ENCODE results near the gene C10orf90.

DNA sequence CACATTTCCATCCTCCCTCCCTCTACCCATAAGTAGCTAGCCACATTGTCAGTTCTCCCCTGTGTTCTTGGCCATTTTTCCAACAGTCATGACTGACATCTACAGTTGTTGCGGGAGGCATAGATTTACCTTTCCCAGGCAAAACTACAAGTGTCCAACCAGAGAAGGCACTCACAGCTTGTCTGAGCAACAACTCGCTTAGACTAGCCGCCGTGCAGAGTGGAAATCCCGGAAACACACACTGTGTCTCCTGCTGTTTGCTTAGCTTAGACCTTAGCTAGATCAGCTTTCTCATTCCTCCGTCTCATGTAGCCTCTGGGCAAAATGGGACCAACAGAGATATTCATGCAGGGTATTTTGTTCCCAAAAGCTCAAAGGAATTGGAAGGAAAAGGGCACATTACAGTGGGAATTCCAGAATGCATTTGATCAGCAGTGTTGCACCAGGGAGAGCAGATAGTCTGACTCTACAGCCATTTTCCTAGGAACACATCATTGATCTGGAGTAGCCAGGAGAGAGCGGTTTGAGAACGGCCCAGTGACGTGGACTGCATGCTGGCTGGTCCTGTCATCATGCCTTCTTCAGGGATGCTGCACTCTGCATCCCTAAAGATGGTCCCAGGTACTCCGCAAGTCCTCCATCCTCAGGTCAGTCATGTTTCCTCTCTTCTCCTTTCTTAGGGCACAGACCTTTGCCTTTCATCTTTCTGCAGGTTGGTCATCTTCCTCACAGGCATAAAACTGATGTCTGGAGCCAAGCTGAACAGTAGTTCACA lies 89.4 kb downstream of the C10orf90 start:
- no peak for TF ChIP-seq SIN3A (IDR thresholded peaks at IDR 0.05; ENCODE audit: borderline replicate concordance, insufficient read depth, low read length)
- TF ChIP-seq POLR2AphosphoS5 (IDR thresholded peaks at IDR 0.05; ENCODE audit: low read depth, low read length): no peak
- no peak for TF ChIP-seq TAF1 (IDR thresholded peaks at IDR 0.05; ENCODE audit: borderline replicate concordance, insufficient read depth, low read length)
- TF ChIP-seq, protein P1, sequence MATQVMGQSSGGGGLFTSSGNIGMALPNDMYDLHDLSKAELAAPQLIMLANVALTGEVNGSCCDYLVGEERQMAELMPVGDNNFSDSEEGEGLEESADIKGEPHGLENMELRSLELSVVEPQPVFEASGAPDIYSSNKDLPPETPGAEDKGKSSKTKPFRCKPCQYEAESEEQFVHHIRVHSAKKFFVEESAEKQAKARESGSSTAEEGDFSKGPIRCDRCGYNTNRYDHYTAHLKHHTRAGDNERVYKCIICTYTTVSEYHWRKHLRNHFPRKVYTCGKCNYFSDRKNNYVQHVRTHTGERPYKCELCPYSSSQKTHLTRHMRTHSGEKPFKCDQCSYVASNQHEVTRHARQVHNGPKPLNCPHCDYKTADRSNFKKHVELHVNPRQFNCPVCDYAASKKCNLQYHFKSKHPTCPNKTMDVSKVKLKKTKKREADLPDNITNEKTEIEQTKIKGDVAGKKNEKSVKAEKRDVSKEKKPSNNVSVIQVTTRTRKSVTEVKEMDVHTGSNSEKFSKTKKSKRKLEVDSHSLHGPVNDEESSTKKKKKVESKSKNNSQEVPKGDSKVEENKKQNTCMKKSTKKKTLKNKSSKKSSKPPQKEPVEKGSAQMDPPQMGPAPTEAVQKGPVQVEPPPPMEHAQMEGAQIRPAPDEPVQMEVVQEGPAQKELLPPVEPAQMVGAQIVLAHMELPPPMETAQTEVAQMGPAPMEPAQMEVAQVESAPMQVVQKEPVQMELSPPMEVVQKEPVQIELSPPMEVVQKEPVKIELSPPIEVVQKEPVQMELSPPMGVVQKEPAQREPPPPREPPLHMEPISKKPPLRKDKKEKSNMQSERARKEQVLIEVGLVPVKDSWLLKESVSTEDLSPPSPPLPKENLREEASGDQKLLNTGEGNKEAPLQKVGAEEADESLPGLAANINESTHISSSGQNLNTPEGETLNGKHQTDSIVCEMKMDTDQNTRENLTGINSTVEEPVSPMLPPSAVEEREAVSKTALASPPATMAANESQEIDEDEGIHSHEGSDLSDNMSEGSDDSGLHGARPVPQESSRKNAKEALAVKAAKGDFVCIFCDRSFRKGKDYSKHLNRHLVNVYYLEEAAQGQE (IDR thresholded peaks at IDR 0.05; ENCODE audit: insufficient read depth in 1 of 2, low read depth in 2 of 2, low read length in 2 of 2): no peak
- TF ChIP-seq FOXP2 (optimal IDR thresholded peaks at IDR 0.05; ENCODE audit: borderline replicate concordance, extremely low read depth, extremely low read length, insufficient read depth): no peak
